PC-3 (cell line): Measurements from ENCODE around the gene DAP3. TPM values are rescaled to one million over a fixed set of nuclear protein-coding genes. Genes with fewer than 3 reads are reported as not detected.
A peak's percentile ranks its signal among the peaks of the same experiment; 100 is the strongest.
"Not testable (repeated sequence)": the region's sequence is repeated elsewhere in the genome, so short reads cannot be mapped to it uniquely, and the experiment has no call there.

Experiments used
- ATAC-seq: fragments of 200-7000 bp; cut with Tn5 transposase; 2 replicates; pipeline ENCODE4 v1.9.1; 2020; ENCODE audit warnings: mild to moderate bottlenecking, moderate library complexity
- BruUV-seq: library from RNA; stranded (reverse); fragments of 400-500 nt; replicated peaks from 2 replicates; lab custom pipeline; 2021; lab: Mats Ljungman, UMichigan
- CTCF ChIA-PET: fragments of 300-600 bp; sonication (Branson Sonifier 250); formaldehyde crosslinking; loops from one replicate; lab custom pipeline; 2022; ENCODE audit warnings: antibody characterized with exemption; lab: Charles Lee
- POLR2A ChIA-PET: fragments of 300-600 bp; sonication (Branson Sonifier 250); formaldehyde crosslinking; loops from one replicate; lab custom pipeline; 2022; ENCODE audit warnings: antibody characterized with exemption; ENCODE audit not compliant: unreplicated experiment; lab: Charles Lee
- DNase-seq: peaks from one replicate; pipeline ENCODE4 v3.0.0-alpha.2; 2015
- H2AFZ ChIP-seq: fragments of 300-600 bp; sonication (generic); 2 replicates; pipeline ENCODE4 v1.6.0; 2016; ENCODE audit warnings: antibody characterized with exemption, low read length
- H3F3A ChIP-seq: fragments of 300-600 bp; sonication (generic); one replicate; pipeline ENCODE4 v1.6.0; 2017; ENCODE audit warnings: antibody characterized with exemption, low read length, control low read depth, mild to moderate bottlenecking; ENCODE audit not compliant: unreplicated experiment
- H3K27ac ChIP-seq: fragments of 300-600 bp; sonication (generic); 2 replicates; pipeline ENCODE4 v1.5.1; 2016; ENCODE audit warnings: mild to moderate bottlenecking, low read length
- H3K27me3 ChIP-seq: fragments of 300-600 bp; sonication (generic); 2 replicates; pipeline ENCODE4 v1.6.1; 2016; ENCODE audit warnings: low read length, mixed read lengths
- H3K36me3 ChIP-seq: fragments of 300-600 bp; sonication (generic); 2 replicates; pipeline ENCODE4 v1.6.1; 2016; ENCODE audit warnings: low read depth, mixed run types, low read length, mixed read lengths
- H3K4me1 ChIP-seq: fragments of 300-600 bp; sonication (generic); 2 replicates; pipeline ENCODE4 v1.5.1; 2016; ENCODE audit warnings: low read length; ENCODE audit not compliant: insufficient read depth
- H3K4me2 ChIP-seq: fragments of 300-600 bp; sonication (generic); 2 replicates; pipeline ENCODE4 v1.6.0; 2016; ENCODE audit warnings: low read length
- H3K4me3 ChIP-seq: fragments of 300-600 bp; sonication (generic); 2 replicates; pipeline ENCODE4 v1.5.1; 2016; ENCODE audit warnings: mild to moderate bottlenecking, low read length, mixed read lengths
- H3K79me2 ChIP-seq: fragments of 300-600 bp; sonication (generic); 2 replicates; pipeline ENCODE4 v1.6.1; 2017; ENCODE audit warnings: low read length, mixed read lengths
- H3K9ac ChIP-seq: fragments of 300-600 bp; sonication (generic); 2 replicates; pipeline ENCODE4 v1.6.0; 2016; ENCODE audit warnings: mild to moderate bottlenecking, low read length
- H3K9me2 ChIP-seq: fragments of 300-600 bp; sonication (generic); replicated peaks from 2 replicates; pipeline ENCODE4 v1.6.1; 2016; ENCODE audit warnings: mixed run types, low read length, mixed read lengths
- H3K9me3 ChIP-seq: fragments of 300-600 bp; sonication (generic); 2 replicates; pipeline ENCODE4 v1.6.1; 2016; ENCODE audit warnings: low read length, mixed read lengths
- H4K20me1 ChIP-seq: fragments of 300-600 bp; sonication (generic); 2 replicates; pipeline ENCODE4 v1.6.1; 2016; ENCODE audit warnings: low read length, mixed read lengths
- EZH2 ChIP-seq: fragments of 300-600 bp; sonication (generic); IDR thresholded peaks from one replicate; pipeline ENCODE4 v1.6.1; 2017; ENCODE audit warnings: antibody characterized with exemption, mild to moderate bottlenecking, low read length; ENCODE audit not compliant: unreplicated experiment
- EZH2phosphoT487 ChIP-seq: fragments of 300-600 bp; sonication (generic); IDR thresholded peaks from 2 replicates; pipeline ENCODE4 v1.6.1; 2018; ENCODE audit warnings: mild to moderate bottlenecking, antibody characterized with exemption, low read length, borderline replicate concordance
- intact Hi-C: fragments of 100-400 bp; cut with micrococcal nuclease; formaldehyde crosslinking; loops from 2 replicates; pipeline ENCODE4 v1.9.0; 2023
- total RNA-seq: library from RNA; depleted of rRNA; stranded (reverse); fragments of >200 nt; gene quantifications from 2 replicates; pipeline ENCODE4 v1.2.3, GENCODE V29; 2014
- TF ChIP-seq, protein P1 (sequence below): fragments of 300-600 bp; sonication (generic); conservative IDR thresholded peaks from 2 replicates; pipeline ENCODE4 v1.5.1; 2017; ENCODE audit warnings: antibody characterized with exemption, low read depth, mild to moderate bottlenecking, low read length

Gene DAP3
- total RNA-seq, 1 experiment from 2014 or later, result 144 TPM

DNA sequence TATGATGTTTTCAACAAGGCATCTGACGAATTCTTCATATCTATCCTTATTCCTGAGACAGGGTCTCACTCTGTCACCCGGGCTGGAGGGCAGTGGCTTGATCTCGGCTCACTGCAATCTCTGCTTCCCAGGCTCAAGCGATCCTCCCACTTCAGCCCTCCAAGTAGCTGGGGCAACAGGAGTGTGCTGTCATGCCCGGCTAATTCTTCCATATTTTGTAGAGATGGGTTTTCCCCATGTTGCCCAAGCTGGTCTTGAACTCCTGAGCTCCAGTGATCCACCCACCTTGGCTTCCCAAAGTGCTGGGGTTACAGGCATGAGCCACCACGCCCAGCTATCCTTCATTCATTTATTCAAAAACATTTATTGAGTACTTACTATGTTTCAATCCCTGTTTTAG is 8.4 kb upstream of the DAP3 start:
- Histone ChIP-seq H3K9me2 (no peaks in the 10 kb centered on the region), H3K4me3 (no peak overlapping the region), H3K36me3 (peaks cover 36% of the 10 kb centered on the region), H2AFZ (no peak overlapping the region), H3K4me2 (no peak overlapping the region), H3K9me3 (no peaks in the 10 kb centered on the region), H3K79me2 (peaks cover 80% of the 10 kb centered on the region), H3K27ac (no peak overlapping the region), H3K9ac (no peak overlapping the region), H3K27me3 (no peaks in the 10 kb centered on the region), H3F3A (peaks cover 12% of the 10 kb centered on the region), H4K20me1 (peaks cover 34% of the 10 kb centered on the region; the same call in 1 of the 2 replicates), H3K4me1 (peaks cover 14% of the 10 kb centered on the region)
- ATAC-seq, result no peak
- ChIA-PET CTCF (no interaction called here), POLR2A (interaction anchor here (0.6 kb wide), 1 partner anchor 296 kb away, joined by 8 read pairs; no protein-coding TSS in a partner anchor)
- no TSS peak for BruUV-seq
- TF ChIP-seq, protein P1, sequence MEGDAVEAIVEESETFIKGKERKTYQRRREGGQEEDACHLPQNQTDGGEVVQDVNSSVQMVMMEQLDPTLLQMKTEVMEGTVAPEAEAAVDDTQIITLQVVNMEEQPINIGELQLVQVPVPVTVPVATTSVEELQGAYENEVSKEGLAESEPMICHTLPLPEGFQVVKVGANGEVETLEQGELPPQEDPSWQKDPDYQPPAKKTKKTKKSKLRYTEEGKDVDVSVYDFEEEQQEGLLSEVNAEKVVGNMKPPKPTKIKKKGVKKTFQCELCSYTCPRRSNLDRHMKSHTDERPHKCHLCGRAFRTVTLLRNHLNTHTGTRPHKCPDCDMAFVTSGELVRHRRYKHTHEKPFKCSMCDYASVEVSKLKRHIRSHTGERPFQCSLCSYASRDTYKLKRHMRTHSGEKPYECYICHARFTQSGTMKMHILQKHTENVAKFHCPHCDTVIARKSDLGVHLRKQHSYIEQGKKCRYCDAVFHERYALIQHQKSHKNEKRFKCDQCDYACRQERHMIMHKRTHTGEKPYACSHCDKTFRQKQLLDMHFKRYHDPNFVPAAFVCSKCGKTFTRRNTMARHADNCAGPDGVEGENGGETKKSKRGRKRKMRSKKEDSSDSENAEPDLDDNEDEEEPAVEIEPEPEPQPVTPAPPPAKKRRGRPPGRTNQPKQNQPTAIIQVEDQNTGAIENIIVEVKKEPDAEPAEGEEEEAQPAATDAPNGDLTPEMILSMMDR, result no peak
- no peak for TF ChIP-seq EZH2
- no peak for TF ChIP-seq EZH2phosphoT487
- intact Hi-C loops, result no loop called here
- DNase-seq, result no peak

DNA sequence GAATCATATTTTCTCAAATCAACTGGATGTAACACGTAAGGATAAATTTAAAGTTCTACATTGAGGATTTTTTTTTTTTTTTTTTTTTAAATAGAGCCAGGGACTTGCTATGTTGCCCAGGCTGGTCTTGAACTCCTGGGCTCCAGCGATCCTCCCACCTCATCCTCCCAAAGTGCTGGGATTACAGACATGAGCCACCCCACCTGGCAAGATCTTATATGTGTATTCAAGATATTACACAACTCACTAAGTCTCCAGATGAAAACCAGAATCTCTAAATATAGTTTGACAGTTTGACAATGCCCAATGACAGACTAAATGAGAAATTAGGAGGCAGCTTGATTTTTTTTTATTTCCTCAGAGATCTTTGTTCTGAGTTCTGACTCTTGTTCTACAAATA is 7.1 kb upstream of the DAP3 start:
- Histone ChIP-seq H3K4me1 (peaks cover 19% of the 10 kb centered on the region), H3F3A (peaks cover 12% of the 10 kb centered on the region), H2AFZ (no peak overlapping the region), H3K27ac (no peak overlapping the region), H3K9ac (no peak overlapping the region), H3K36me3 (peaks cover 25% of the 10 kb centered on the region), H3K27me3 (no peaks in the 10 kb centered on the region), H3K79me2 (peaks cover 85% of the 10 kb centered on the region), H4K20me1 (peaks cover 42% of the 10 kb centered on the region; the same call in 1 of the 2 replicates), H3K9me3 (no peaks in the 10 kb centered on the region), H3K4me3 (no peak overlapping the region), H3K9me2 (no peaks in the 10 kb centered on the region), H3K4me2 (no peak overlapping the region)
- DNase-seq (no peak), ATAC-seq (no peak)
- intact Hi-C loops, result no loop called here
- ChIA-PET CTCF (no interaction called here), POLR2A (no interaction called here)
- no TSS peak for BruUV-seq
- TF ChIP-seq EZH2phosphoT487, result no peak

DNA sequence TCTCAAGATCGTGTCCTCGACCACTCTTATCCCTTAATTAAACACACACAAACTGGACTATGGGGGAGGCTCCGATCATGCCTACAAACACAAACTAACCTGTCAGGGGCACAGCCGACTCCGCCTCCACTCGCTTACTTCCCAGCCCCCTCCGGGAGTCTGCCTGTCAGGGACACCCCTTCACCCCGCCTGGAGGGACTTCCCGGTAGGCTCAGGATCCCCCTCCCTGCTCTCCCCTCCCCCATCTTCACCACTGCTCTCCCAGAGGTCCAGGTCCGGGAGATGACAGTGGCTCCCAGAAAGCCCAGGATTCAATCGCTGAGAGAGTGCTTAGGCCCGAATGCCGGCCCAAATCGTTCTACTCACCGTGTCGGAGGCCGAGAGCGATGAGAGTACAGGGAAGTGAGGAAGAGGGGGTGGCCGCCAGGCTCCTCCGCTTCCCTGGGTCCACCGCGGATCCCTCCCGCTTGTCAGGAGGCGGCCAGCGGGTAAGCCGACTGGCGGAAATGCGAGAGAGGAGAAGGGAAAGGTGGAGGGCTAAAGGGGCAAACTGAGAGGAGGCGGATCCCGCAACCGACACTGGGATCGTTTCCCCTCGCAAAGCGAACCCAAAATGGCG is 1.1 kb upstream of the DAP3 start:
- H3K27me3 ChIP-seq, POLR2A ChIA-PET, CTCF ChIA-PET, H3K9me2 ChIP-seq, DNase-seq, H3K9me3 ChIP-seq, H3F3A ChIP-seq: not testable (repeated sequence)
- H3K9ac ChIP-seq, result peak overlapping the region; percentile 99
- peak; percentile 5 for ATAC-seq
- peak overlapping the region; percentile 100 for H2AFZ ChIP-seq
- H3K4me2 ChIP-seq, result peak overlapping the region; percentile 84
- H3K27ac ChIP-seq, result peak overlapping the region; percentile 90
- BruUV-seq, result TSS peak; percentile 48
- peaks cover 13% of the 10 kb centered on the region for H3K4me1 ChIP-seq
- H3K79me2 ChIP-seq, result peaks cover 98% of the 10 kb centered on the region
- H4K20me1 ChIP-seq, result peaks cover 45% of the 10 kb centered on the region
- H3K4me3 ChIP-seq, result peak overlapping the region; percentile 93
- intact Hi-C loops, result loop anchor here (2.0 kb wide), 1 partner anchor 41 kb away; no protein-coding TSS in a partner anchor
- peaks cover 24% of the 10 kb centered on the region for H3K36me3 ChIP-seq
